ENCODE results near the gene RNF130. TPM values are rescaled to one million over a fixed set of nuclear protein-coding genes. Genes with fewer than 3 reads are reported as not detected.
"Not testable (repeated sequence)": the region's sequence is repeated elsewhere in the genome, so short reads cannot be mapped to it uniquely, and the experiment has no call there.

RNF130 gene
- total RNA-seq, 2 experiments from 2014 or later = 10.0 to 10.8 TPM

DNA sequence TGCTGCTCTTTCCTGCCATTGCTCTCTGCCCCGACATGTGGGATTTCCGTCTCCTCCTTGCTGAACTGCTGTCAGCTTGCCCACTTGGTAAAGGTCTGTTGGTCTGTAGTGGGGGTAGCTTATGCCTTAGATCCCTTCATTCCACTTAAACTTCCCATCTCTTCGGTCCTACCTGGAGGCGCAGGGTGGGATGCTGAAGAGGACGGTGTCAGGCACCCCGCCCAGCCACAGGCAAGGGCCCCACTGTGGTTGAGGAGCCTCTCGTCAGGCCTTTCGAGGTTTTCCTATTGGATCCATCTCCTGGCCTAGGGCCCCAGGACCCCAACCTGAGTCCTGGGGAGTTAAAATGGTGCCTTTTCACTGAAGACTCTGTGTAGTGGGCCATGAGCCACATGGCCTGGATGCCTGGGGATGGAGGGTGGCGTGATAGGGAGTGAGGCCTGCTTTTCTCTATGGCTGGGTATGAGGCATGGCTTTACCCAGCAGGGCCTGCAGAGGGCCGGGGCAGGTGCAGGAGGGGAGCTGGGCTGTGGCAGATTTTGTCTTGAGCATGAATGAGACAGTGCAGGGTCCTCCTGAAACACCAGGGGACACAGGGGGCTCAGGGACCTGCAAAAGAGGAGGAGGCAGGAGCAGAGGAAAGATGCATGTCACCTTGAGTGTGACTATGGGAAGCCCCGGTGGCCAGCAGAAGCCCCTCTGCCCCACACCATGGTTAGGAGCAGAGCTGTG lies 25.8 kb upstream of the RNF130 start:
- Mint-ChIP-seq H3K9me3 (no peaks in the 10 kb centered on the region), H3K27me3 (no peaks in the 10 kb centered on the region), H3K4me1 (no peaks in the 10 kb centered on the region), H3K27ac (no peak overlapping the region), H3K36me3 (no peaks in the 10 kb centered on the region), H3K4me3 (no peak overlapping the region)
- no peak for DNase-seq

DNA sequence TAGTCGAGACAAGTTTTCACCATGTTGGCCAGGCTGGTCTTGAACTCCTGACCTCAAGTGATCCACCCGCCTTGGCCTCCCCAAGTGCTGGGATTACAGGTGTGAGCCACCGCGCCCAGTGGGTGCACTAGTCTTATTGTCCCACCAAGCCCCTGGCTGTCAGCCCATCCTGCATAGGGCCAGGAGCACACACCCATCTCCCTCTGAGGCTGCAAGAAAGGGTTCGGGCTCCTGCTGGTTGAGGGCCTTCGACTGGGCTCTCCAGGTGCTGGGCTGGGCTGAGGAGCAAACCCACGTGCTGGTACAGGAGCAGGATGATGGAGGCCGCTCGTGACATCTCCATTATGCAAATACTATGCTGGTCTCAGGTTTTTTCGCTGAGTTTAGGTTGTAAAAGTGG lies 25.1 kb upstream of the RNF130 start:
- no peak overlapping the region for H3K4me3 Mint-ChIP-seq
- no peaks in the 10 kb centered on the region for H3K27me3 Mint-ChIP-seq
- no peaks in the 10 kb centered on the region for H3K9me3 Mint-ChIP-seq
- no peak for DNase-seq
- H3K4me1 Mint-ChIP-seq = no peaks in the 10 kb centered on the region
- H3K27ac Mint-ChIP-seq = no peak overlapping the region
- H3K36me3 Mint-ChIP-seq = no peaks in the 10 kb centered on the region

DNA sequence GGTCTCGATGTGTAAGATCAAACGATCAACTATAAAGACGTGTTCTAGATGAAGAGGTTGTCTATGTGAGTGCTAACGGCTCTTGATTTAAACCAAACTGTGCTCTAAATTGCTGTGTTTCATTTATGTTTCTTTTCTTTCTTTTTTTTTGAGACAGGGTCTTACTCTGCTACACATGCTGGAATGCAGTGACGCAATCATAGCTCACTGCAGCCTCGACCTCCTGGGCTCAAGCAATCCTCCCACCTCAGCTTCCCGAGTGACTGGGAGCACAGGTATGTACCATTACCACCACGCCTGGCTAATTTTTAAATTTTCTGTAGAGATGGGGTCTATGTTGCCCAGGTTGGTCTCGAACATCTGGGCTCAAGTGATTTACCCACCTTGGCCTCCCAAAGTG lies 24.0 kb upstream of the RNF130 start:
- Mint-ChIP-seq H3K27me3 (no peaks in the 10 kb centered on the region), H3K4me1 (peaks cover 4% of the 10 kb centered on the region), H3K36me3 (no peaks in the 10 kb centered on the region), H3K27ac (no peak overlapping the region), H3K9me3 (no peaks in the 10 kb centered on the region), H3K4me3 (no peak overlapping the region)
- no peak for DNase-seq

DNA sequence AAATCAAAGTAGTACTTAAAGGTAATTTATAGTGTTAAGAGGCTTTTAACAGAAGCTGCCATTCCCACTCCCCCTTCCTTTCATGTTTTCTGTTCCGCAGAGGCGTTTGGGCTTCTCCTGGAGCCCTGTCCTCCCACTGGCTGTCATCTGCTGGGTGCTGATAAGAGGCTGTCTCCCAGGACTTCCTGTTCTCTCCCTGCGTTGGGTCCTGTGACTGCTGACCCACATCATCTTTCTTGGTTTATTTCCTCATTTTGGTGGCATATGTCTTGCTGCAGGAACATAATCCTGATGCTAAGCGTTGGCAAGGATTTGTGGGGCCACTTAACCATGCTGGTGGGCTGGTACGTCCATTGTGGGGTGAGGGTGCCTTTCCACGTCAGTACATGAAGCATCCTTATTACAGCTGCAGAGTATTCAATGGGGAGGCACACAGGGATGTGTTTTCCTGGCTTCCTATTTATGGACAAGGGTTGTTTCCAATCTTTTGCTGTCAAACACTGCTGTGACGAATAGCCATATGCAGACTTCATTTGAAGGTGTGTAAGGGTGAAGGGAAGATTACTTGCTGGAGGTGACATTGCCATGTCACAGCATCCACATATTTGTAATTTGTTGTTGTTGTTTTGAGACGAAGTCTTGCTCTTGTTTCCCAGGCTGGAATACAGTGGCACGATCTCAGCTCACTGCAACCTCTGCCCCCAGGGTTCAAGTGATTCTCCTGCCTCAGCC lies 22.3 kb upstream of the RNF130 start:
- no peaks in the 10 kb centered on the region for H3K27me3 Mint-ChIP-seq
- no peak for DNase-seq
- no peak overlapping the region for H3K4me3 Mint-ChIP-seq
- no peaks in the 10 kb centered on the region for H3K36me3 Mint-ChIP-seq
- peaks cover 8% of the 10 kb centered on the region for H3K4me1 Mint-ChIP-seq
- H3K9me3 Mint-ChIP-seq = no peaks in the 10 kb centered on the region
- H3K27ac Mint-ChIP-seq = no peak overlapping the region

DNA sequence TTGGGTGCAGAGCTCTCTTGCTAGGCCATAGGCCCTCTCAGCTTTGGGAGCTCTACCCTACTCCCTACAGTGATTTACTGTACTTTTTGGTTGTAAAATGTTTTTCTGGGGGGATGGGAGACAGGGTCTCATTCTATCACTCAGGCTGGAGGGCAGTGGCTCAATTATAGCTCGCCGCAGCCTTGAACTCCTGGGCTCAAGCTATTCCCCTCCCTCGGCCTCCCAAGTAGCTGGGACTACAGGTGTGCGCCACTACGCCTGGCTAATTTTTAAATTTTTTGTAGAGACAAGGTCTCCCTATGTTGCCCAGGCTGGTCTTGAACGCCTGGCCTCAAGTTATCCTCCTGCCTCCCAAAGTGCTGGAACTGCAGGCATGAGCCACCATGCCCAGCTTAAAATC lies 21.7 kb upstream of the RNF130 start:
- Mint-ChIP-seq H3K36me3 (no peaks in the 10 kb centered on the region), H3K27me3 (no peaks in the 10 kb centered on the region), H3K9me3 (no peaks in the 10 kb centered on the region), H3K4me3 (no peak overlapping the region), H3K4me1 (peaks cover 8% of the 10 kb centered on the region), H3K27ac (no peak overlapping the region)
- no peak for DNase-seq

DNA sequence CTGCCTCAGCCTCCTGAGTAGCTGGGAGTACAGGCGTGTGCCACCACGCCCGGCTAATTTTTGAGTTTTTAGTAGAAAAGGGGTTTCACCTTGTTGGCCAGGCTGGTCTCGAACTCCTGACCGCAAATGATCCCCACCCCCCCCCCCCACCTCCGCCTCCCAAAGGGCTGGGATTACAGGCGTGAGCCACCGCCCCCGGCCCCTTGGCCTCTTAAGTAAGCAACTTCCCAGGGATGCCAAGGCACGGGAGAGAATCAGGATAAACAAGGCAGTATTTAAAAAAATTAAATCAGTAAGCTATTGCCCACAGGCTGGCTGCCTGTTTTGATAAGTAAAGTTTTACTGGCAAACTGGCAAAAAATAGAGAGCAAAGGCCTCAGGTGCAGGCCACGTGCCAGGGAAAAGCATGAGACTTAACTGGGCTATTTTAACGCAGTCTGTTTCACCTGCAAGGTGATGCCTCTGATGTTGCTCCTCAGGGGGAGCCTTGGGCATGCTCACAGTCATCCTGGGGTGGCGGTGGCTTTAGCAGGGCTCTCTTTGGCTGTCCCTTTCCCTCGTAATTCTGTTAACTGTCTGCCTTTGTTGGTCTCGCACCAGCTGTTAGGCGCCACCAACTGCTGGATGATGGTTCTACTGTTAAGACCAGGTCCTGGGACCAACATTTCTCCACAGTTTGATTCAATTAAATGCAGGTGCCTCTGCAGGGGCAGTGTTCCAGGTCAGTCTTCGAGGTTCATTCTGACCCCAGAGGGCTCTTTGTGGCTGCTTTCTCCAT lies 19.4 kb upstream of the RNF130 start:
- Mint-ChIP-seq H3K36me3 (no peaks in the 10 kb centered on the region), H3K27me3 (no peaks in the 10 kb centered on the region), H3K9me3 (no peaks in the 10 kb centered on the region), H3K27ac (no peak overlapping the region), H3K4me1 (peaks cover 18% of the 10 kb centered on the region), H3K4me3 (peak overlapping the region; percentile 47)
- DNase-seq = no peak

DNA sequence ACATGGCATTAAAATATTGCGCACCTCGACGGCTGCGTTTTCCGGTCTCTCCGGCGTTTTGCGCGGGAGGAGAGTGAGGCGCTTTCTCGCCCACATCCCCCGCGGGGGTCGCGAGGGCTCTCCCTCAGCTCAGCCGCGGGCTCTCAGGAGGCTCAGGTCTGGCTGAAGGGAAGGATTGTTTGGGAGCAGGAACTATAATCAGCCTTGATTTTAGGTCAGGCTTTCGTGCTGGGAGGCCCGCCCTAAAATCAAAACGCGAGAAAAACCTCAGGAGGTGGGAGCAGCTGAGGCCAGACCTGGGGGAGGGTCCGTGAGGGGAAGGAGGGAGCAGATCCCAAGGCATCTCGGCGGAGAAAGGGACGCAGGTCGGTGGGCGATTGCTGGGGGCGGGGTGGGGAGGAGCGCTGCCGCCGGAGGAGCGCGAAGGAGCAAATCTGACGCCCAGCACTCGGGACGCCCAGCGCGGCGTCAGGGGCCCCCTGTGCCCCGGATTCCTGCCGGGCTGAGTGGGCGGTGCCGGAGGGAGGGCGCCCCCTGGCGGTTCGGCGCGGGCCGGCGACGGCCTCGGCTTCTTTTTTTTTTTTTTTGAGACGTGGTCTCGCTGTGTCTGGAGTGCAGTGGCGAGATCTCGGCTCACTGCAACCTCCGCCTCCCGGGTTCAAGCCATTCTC lies 18.7 kb upstream of the RNF130 start:
- no peaks in the 10 kb centered on the region for H3K27me3 Mint-ChIP-seq
- DNase-seq = peak; percentile 88
- H3K9me3 Mint-ChIP-seq = no peaks in the 10 kb centered on the region
- peaks cover 22% of the 10 kb centered on the region for H3K4me1 Mint-ChIP-seq
- peak overlapping the region; percentile 82 for H3K4me3 Mint-ChIP-seq
- no peaks in the 10 kb centered on the region for H3K36me3 Mint-ChIP-seq
- H3K27ac Mint-ChIP-seq = no peak overlapping the region

- DNase-seq, H3K9me3 Mint-ChIP-seq: not testable (repeated sequence)
Observed at GRCh38 chr5:180089628-180090027, 18.1 kb upstream of the RNF130 start.

DNA sequence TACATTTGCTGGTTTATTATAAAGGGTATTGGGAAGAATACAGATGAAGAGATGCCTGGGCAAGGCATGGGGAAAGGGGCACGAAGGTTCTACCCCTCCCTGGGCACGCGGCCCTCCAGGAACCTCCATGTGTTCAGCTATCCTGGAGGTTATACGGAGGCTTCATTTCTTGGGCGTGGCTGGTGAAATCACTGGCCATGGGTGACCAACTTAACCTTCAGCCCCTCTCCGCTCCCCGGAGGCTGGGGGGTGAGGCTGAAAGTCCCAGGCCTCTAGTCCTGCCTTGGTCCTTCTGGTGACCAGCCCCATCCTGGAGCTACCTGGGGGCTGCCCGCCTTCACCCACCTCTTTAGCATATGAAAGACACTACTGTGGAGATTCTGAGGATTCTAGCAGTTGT lies 17.0 kb upstream of the RNF130 start:
- no peaks in the 10 kb centered on the region for H3K9me3 Mint-ChIP-seq
- H3K27ac Mint-ChIP-seq = no peak overlapping the region
- H3K4me1 Mint-ChIP-seq = peaks cover 28% of the 10 kb centered on the region
- DNase-seq = no peak
- no peaks in the 10 kb centered on the region for H3K36me3 Mint-ChIP-seq
- peaks cover 14% of the 10 kb centered on the region for H3K27me3 Mint-ChIP-seq
- no peak overlapping the region for H3K4me3 Mint-ChIP-seq

More at GRCh38 chr5:180089628-180090027, 18.1 kb upstream of the RNF130 start:
- H3K27ac Mint-ChIP-seq, H3K36me3 Mint-ChIP-seq, H3K4me3 Mint-ChIP-seq, H3K27me3 Mint-ChIP-seq: not testable (repeated sequence)
- H3K4me1 Mint-ChIP-seq = peaks cover 24% of the 10 kb centered on the region

GRCh38 chr5:180086816-180087399 lies 15.3 kb upstream of the RNF130 start:
- Mint-ChIP-seq H3K27me3 (peaks cover 24% of the 10 kb centered on the region), H3K4me1 (peaks cover 28% of the 10 kb centered on the region), H3K4me3 (no peak overlapping the region), H3K9me3 (no peaks in the 10 kb centered on the region), H3K36me3 (no peaks in the 10 kb centered on the region), H3K27ac (no peak overlapping the region)
- DNase-seq = no peak

GRCh38 chr5:180085837-180086236 lies 14.3 kb upstream of the RNF130 start:
- H3K27ac Mint-ChIP-seq = no peak overlapping the region
- H3K9me3 Mint-ChIP-seq = no peaks in the 10 kb centered on the region
- no peaks in the 10 kb centered on the region for H3K36me3 Mint-ChIP-seq
- peaks cover 33% of the 10 kb centered on the region for H3K27me3 Mint-ChIP-seq
- peaks cover 27% of the 10 kb centered on the region for H3K4me1 Mint-ChIP-seq
- DNase-seq = no peak
- H3K4me3 Mint-ChIP-seq = peak overlapping the region; percentile 0

DNA sequence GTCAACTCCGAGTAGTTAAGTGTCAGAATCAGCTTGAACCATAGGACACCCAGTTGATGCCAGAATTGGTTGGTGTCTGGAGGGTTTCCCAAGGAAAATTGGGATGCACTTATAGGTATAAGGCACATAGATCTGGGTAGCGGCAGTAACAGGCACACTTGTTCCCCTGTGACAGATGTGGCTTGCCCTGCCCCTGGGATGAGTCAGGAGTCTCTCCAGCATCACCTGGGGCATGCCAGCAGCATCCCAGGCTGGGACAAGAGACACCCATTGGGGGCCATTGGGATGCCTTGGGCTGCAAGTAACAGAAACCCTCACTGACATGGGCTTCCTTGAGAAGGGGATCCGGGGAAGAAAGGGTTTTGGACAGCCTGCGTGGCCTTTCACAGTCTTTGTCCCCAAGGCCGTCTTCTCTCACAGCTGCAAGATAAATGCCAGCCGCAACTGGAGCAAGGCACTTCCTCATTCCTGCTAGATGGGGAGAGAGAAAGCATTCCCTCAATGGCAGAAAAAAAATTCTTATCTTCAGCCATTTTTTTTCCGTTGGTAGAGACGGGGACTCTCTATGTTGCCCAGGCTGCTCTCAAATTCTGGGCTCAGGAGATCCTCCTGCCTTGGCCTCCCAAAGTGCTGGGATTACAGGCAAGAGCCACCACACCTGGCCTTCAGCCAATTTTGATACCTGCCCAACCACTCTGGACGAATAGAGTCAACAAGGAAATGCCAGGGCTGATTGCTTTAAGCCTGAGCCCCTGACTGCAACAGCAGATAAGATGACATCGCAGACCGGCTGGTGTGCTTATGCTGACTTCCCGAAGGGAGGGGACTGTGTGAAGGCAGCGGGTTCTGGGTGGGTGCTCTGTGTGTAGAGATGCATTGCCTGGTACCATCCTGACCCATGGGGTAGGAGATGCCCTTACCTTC lies 13.3 kb upstream of the RNF130 start:
- Mint-ChIP-seq H3K4me1 (peaks cover 31% of the 10 kb centered on the region), H3K27me3 (peaks cover 43% of the 10 kb centered on the region), H3K27ac (no peak overlapping the region), H3K36me3 (no peaks in the 10 kb centered on the region), H3K9me3 (no peaks in the 10 kb centered on the region), H3K4me3 (no peak overlapping the region)
- DNase-seq = no peak

DNA sequence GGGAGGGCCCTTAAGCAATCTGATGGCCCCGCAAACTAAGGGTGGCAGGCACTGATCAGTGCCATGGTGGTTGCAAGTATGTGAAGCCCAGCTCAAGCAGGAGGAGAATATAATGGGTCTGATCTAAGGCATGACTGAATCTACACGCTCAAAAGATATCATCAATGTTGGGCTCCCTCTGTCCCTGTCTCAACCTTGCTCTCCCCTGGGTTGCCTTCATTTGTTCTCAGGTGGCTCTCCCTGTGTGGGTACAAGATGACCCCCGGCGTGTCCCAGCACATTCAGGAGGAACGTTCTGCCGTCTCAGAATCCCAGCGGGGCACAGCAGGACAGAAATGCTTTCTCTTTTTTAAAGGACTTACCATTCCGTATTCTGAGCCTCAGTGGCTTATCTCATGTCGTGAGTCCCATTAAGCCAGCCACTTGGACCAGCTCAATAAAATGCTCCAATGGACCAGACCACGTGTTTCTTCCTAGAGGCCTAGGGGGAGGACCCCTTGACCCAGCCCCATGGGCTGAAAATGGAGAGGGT lies 12.0 kb upstream of the RNF130 start:
- Mint-ChIP-seq H3K4me3 (no peak overlapping the region), H3K9me3 (no peaks in the 10 kb centered on the region), H3K4me1 (peaks cover 31% of the 10 kb centered on the region), H3K27me3 (peaks cover 52% of the 10 kb centered on the region), H3K36me3 (no peaks in the 10 kb centered on the region), H3K27ac (no peak overlapping the region)
- DNase-seq = no peak
